GM23338 (cell line): ENCODE measurements around the gene GAB1. TPM values are rescaled to one million over a fixed set of nuclear protein-coding genes. Genes with fewer than 3 reads are reported as not detected.
A peak's percentile ranks its signal among the peaks of the same experiment; 100 is the strongest.

Experiments
- ATAC-seq: fragments of 200-7000 bp; cut with Tn5 transposase; 3 replicates; pipeline ENCODE4 v1.9.1; 2020
- DNase-seq: peaks from one replicate; pipeline ENCODE4 v3.0.0-alpha.2; 2015; ENCODE audit warnings: low spot score
- H2AFZ ChIP-seq: fragments of 200-600 bp; sonication (generic); 2 replicates; pipeline ENCODE4 v1.8.0; 2016; ENCODE audit warnings: antibody characterized with exemption, mild to moderate bottlenecking, moderate library complexity
- H3F3A ChIP-seq: fragments of 200-600 bp; sonication (generic); replicated peaks from 2 replicates; pipeline ENCODE4 v1.8.0; 2017; ENCODE audit warnings: antibody characterized with exemption, mixed run types, low read depth
- H3K27ac ChIP-seq: fragments of 200-600 bp; sonication (generic); 2 replicates; pipeline ENCODE4 v1.6.1; 2016; ENCODE audit warnings: low read depth
- H3K27me3 ChIP-seq: fragments of 200-600 bp; sonication (generic); 2 replicates; pipeline ENCODE4 v1.8.0; 2016; ENCODE audit warnings: mild to moderate bottlenecking, mixed run types, moderate library complexity; ENCODE audit not compliant: insufficient read depth
- H3K36me3 ChIP-seq: fragments of 200-600 bp; sonication (generic); 2 replicates; pipeline ENCODE4 v1.8.0; 2016; ENCODE audit warnings: mild to moderate bottlenecking; ENCODE audit not compliant: insufficient read depth
- H3K4me1 ChIP-seq: fragments of 200-600 bp; sonication (generic); 2 replicates; pipeline ENCODE4 v1.8.0; 2016; ENCODE audit warnings: mild to moderate bottlenecking, moderate library complexity; ENCODE audit not compliant: insufficient read depth
- H3K4me2 ChIP-seq: fragments of 200-600 bp; sonication (generic); 2 replicates; pipeline ENCODE4 v1.7.1; 2017; ENCODE audit warnings: mixed run types
- H3K4me3 ChIP-seq: fragments of 200-600 bp; sonication (generic); 2 replicates; pipeline ENCODE4 v1.6.1; 2016; ENCODE audit warnings: mixed run types
- H3K79me2 ChIP-seq: fragments of 200-600 bp; sonication (generic); replicated peaks from 2 replicates; pipeline ENCODE4 v1.8.0; 2017; ENCODE audit warnings: mild to moderate bottlenecking; ENCODE audit not compliant: insufficient read depth
- H3K9me2 ChIP-seq: fragments of 200-600 bp; sonication (generic); 2 replicates; pipeline ENCODE4 v1.8.0; 2017; ENCODE audit not compliant: insufficient read depth
- H4K20me1 ChIP-seq: fragments of 200-600 bp; sonication (generic); replicated peaks from 2 replicates; pipeline ENCODE4 v1.8.0; 2017; ENCODE audit warnings: mild to moderate bottlenecking; ENCODE audit not compliant: insufficient read depth
- H3K27ac Mint-ChIP-seq: 2 replicates; pipeline ENCODE4 v1.8.0; 2020; ENCODE audit warnings: inconsistent platforms, mild to moderate bottlenecking, moderate library complexity, mixed read lengths
- H3K27me3 Mint-ChIP-seq: 3 replicates; pipeline ENCODE4 v1.8.0; 2022; ENCODE audit warnings: low read depth, mild to moderate bottlenecking, moderate library complexity, mixed read lengths, inconsistent platforms; ENCODE audit not compliant: insufficient read depth, poor library complexity
- H3K36me3 Mint-ChIP-seq: 3 replicates; pipeline ENCODE4 v1.8.0; 2021; ENCODE audit warnings: low read depth, mild to moderate bottlenecking, inconsistent platforms, moderate library complexity, mixed read lengths
- H3K4me1 Mint-ChIP-seq: 3 replicates; pipeline ENCODE4 v1.8.0; 2020; ENCODE audit warnings: mild to moderate bottlenecking, inconsistent platforms, mixed read lengths
- H3K4me3 Mint-ChIP-seq: 3 replicates; pipeline ENCODE4 v1.8.0; 2021; ENCODE audit warnings: moderate library complexity, mild to moderate bottlenecking, inconsistent platforms, mixed read lengths
- H3K9me3 Mint-ChIP-seq: 3 replicates; pipeline ENCODE4 v1.8.0; 2020; ENCODE audit warnings: moderate library complexity, mild to moderate bottlenecking, inconsistent platforms, mixed read lengths
- CREB1 ChIP-seq: fragments of 250-450 bp; sonication (Bioruptor Pico); IDR thresholded peaks from 2 replicates; pipeline ENCODE4 v1.5.0; 2020; ENCODE audit warnings: low read depth, mild to moderate bottlenecking, moderate library complexity
- JUNB ChIP-seq: IDR thresholded peaks from one replicate; pipeline ENCODE4 v1.6.1; 2016; ENCODE audit warnings: antibody characterized with exemption; ENCODE audit not compliant: unreplicated experiment
- POLR2AphosphoS5 ChIP-seq: IDR thresholded peaks from 2 replicates; pipeline ENCODE4 v1.6.1; 2016; ENCODE audit warnings: antibody characterized with exemption, low read depth
- STAT1 ChIP-seq: IDR thresholded peaks from one replicate; pipeline ENCODE4 v1.6.1; 2016; ENCODE audit warnings: antibody characterized with exemption; ENCODE audit not compliant: unreplicated experiment
- ZNF331 ChIP-seq: fragments of 250-450 bp; sonication (Bioruptor Pico); IDR thresholded peaks from 2 replicates; pipeline ENCODE4 v1.5.0; 2020; ENCODE audit warnings: low read depth, mild to moderate bottlenecking, moderate library complexity
- polyA plus RNA-seq: library from polyadenylated mRNA; unstranded; fragments of >200 nt; fragmentation: Nextera tagmentation; extraction: Ambion mirVana; gene quantifications from 2 replicates; pipeline ENCODE4 v1.2.1, GENCODE V29; 2016
- total RNA-seq: library from RNA; depleted of rRNA; stranded (reverse); fragments of >200 nt; shearing (Covaris generic); gene quantifications from 2 replicates; pipeline ENCODE4 v1.2.3, GENCODE V29; 2014
- TF ChIP-seq, protein P1 (sequence below), 2 experiments: fragments of 200-600 bp in 1 of 2; sonication (generic) in 1 of 2; conservative IDR thresholded peaks; 2 replicates each; pipeline versions ENCODE4 v1.5.1 to v1.6.1; 2016 to 2017; ENCODE audit warnings: antibody characterized with exemption in 2 of 2, low read depth in 2 of 2, mild to moderate bottlenecking in 2 of 2, moderate library complexity in 1 of 2

The GAB1 gene
- total and polyA plus RNA-seq, 2 experiments from 2014 or later, result 4.0 to 18.4 TPM

GRCh38 chr4:143441678-143442077 lies 105.0 kb downstream of the GAB1 start:
- H3K36me3 ChIP-seq, result no peaks in the 10 kb centered on the region
- H3K4me2 ChIP-seq, result no peak overlapping the region
- Mint-ChIP-seq H3K4me3 (no peak overlapping the region), H3K27ac (no peak overlapping the region), H3K9me3 (no peaks in the 10 kb centered on the region), H3K36me3 (peaks cover 5% of the 10 kb centered on the region; the same call in 1 of the 3 replicates), H3K27me3 (no peaks in the 10 kb centered on the region), H3K4me1 (peaks cover 4% of the 10 kb centered on the region; the same call in 2 of the 3 replicates)
- no peaks in the 10 kb centered on the region for H3K27me3 ChIP-seq
- no peaks in the 10 kb centered on the region for H3K9me2 ChIP-seq
- H3K4me3 ChIP-seq, result no peak overlapping the region
- no peaks in the 10 kb centered on the region for H3F3A ChIP-seq
- DNase-seq (peak; percentile 26), ATAC-seq (peak; percentile 52; the same call in 2 of the 3 replicates)
- no peaks in the 10 kb centered on the region for H3K4me1 ChIP-seq
- H3K79me2 ChIP-seq, result no peaks in the 10 kb centered on the region; the same call in 1 of the 2 replicates
- no peaks in the 10 kb centered on the region for H4K20me1 ChIP-seq
- TF ChIP-seq, protein P1, sequence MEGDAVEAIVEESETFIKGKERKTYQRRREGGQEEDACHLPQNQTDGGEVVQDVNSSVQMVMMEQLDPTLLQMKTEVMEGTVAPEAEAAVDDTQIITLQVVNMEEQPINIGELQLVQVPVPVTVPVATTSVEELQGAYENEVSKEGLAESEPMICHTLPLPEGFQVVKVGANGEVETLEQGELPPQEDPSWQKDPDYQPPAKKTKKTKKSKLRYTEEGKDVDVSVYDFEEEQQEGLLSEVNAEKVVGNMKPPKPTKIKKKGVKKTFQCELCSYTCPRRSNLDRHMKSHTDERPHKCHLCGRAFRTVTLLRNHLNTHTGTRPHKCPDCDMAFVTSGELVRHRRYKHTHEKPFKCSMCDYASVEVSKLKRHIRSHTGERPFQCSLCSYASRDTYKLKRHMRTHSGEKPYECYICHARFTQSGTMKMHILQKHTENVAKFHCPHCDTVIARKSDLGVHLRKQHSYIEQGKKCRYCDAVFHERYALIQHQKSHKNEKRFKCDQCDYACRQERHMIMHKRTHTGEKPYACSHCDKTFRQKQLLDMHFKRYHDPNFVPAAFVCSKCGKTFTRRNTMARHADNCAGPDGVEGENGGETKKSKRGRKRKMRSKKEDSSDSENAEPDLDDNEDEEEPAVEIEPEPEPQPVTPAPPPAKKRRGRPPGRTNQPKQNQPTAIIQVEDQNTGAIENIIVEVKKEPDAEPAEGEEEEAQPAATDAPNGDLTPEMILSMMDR (conservative IDR thresholded peaks at IDR 0.05; ENCODE audit: low read depth in 2 of 2), result peak; percentile 30 to 42
- no peak for TF ChIP-seq POLR2AphosphoS5
- TF ChIP-seq JUNB, result no peak
- no peak for TF ChIP-seq ZNF331 (CRISPR knock-in tag)
- no peak overlapping the region for H3K27ac ChIP-seq
- no peak overlapping the region for H2AFZ ChIP-seq

DNA sequence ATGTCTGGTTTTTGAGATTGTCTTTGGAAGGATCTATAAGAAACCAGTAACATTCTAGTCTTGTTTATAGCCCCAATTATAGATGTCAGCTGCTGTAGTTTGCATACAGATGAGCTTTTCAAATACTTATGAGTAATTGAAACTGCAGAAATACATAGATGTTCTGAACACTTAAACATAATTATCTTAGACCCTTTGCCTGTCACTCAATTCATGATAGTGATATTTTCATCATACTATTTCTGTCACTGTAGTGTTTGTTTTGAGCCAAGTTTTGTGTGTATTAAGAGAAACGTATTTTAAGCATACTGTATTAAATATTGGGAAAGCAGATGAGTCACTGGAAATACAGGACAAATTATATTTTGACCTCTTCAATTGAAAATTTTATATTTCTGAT lies 107.1 kb downstream of the GAB1 start:
- Histone ChIP-seq H3K4me3 (no peak overlapping the region), H3K4me2 (no peak overlapping the region), H3K27ac (no peak overlapping the region), H3K4me1 (no peaks in the 10 kb centered on the region), H3K79me2 (no peaks in the 10 kb centered on the region; the same call in 1 of the 2 replicates), H3F3A (no peaks in the 10 kb centered on the region), H3K36me3 (no peaks in the 10 kb centered on the region), H3K27me3 (no peaks in the 10 kb centered on the region), H3K9me2 (no peaks in the 10 kb centered on the region), H2AFZ (no peak overlapping the region), H4K20me1 (no peaks in the 10 kb centered on the region)
- Mint-ChIP-seq H3K4me3 (no peak overlapping the region), H3K36me3 (peaks cover 2% of the 10 kb centered on the region; the same call in 1 of the 3 replicates), H3K9me3 (no peaks in the 10 kb centered on the region), H3K27ac (no peak overlapping the region), H3K27me3 (no peaks in the 10 kb centered on the region), H3K4me1 (peaks cover 4% of the 10 kb centered on the region; the same call in 2 of the 3 replicates)
- ATAC-seq (no peak), DNase-seq (no peak)
- TF ChIP-seq CREB1 (CRISPR knock-in tag), result no peak

- H3F3A ChIP-seq, result no peaks in the 10 kb centered on the region
- H3K36me3 ChIP-seq, result no peaks in the 10 kb centered on the region
- H3K27ac ChIP-seq, result no peak overlapping the region
- Mint-ChIP-seq H3K27me3 (no peaks in the 10 kb centered on the region), H3K9me3 (no peaks in the 10 kb centered on the region), H3K4me1 (peaks cover 17% of the 10 kb centered on the region), H3K36me3 (no peaks in the 10 kb centered on the region), H3K27ac (no peak overlapping the region), H3K4me3 (no peak overlapping the region)
- ATAC-seq (no peak), DNase-seq (no peak)
- no peak overlapping the region for H3K4me2 ChIP-seq
- no peak overlapping the region for H2AFZ ChIP-seq
- H3K4me1 ChIP-seq, result peaks cover 16% of the 10 kb centered on the region
- no peaks in the 10 kb centered on the region for H3K79me2 ChIP-seq
- no peaks in the 10 kb centered on the region for H4K20me1 ChIP-seq
- no peaks in the 10 kb centered on the region for H3K27me3 ChIP-seq
- H3K9me2 ChIP-seq, result no peaks in the 10 kb centered on the region
- no peak overlapping the region for H3K4me3 ChIP-seq
- TF ChIP-seq ZNF331 (CRISPR knock-in tag) (no peak), STAT1 (no peak)
Observed at GRCh38 chr4:143451186-143451585, 114.5 kb downstream of the GAB1 start.
